Natural killer cell (primary cell): Measurements from ENCODE around the gene CATSPERZ. TPM values are rescaled to one million over a fixed set of nuclear protein-coding genes. Genes with fewer than 3 reads are reported as not detected.
"Not testable (repeated sequence)": the region's sequence is repeated elsewhere in the genome, so short reads cannot be mapped to it uniquely, and the experiment has no call there.

Source experiments
- ATAC-seq, 3 donors: fragments of 150-1000 bp in 2 of 3; fragments of 200-7000 bp in 1 of 3; cut with Tn5 transposase; 1 replicate in 1 of 3; 2 replicates in 2 of 3; pipeline ENCODE4 v1.10.0; 2021; ENCODE audit warnings: mild to moderate bottlenecking in 2 of 3, moderate library complexity in 2 of 3
- DNase-seq, 2 donors: peaks; one replicate each; pipeline versions ENCODE4 v3.0.0 to v3.0.0-alpha.2; 2013 to 2021; ENCODE audit warnings: mixed read lengths in 1 of 2
- H3K27ac ChIP-seq: one replicate; pipeline ENCODE4 v1.5.1; 2013; ENCODE audit warnings: mild to moderate bottlenecking, low read length
- H3K27me3 ChIP-seq: one replicate; pipeline ENCODE4 v1.6.1; 2013; ENCODE audit warnings: low read length; ENCODE audit not compliant: control insufficient read depth, insufficient read depth
- H3K36me3 ChIP-seq: one replicate; pipeline ENCODE4 v1.6.1; 2013; ENCODE audit warnings: low read length; ENCODE audit not compliant: control insufficient read depth, insufficient read depth
- H3K4me1 ChIP-seq: one replicate; pipeline ENCODE4 v1.6.1; 2013; ENCODE audit warnings: low read length; ENCODE audit not compliant: control insufficient read depth, insufficient read depth
- H3K4me3 ChIP-seq: one replicate; pipeline ENCODE4 v1.5.1; 2013; ENCODE audit warnings: low read length
- H3K9me3 ChIP-seq: one replicate; pipeline ENCODE4 v1.6.1; 2013; ENCODE audit warnings: low read length; ENCODE audit not compliant: control insufficient read depth, insufficient read depth
- H3K27ac Mint-ChIP-seq, 2 donors: one replicate each; pipeline ENCODE4 v1.8.0; 2022; ENCODE audit warnings: mild to moderate bottlenecking in 2 of 2, mixed read lengths in 2 of 2, moderate library complexity in 1 of 2
- H3K27me3 Mint-ChIP-seq, 2 donors: one replicate each; pipeline ENCODE4 v1.8.0; 2022; ENCODE audit warnings: low read depth in 2 of 2, mixed read lengths in 2 of 2
- H3K36me3 Mint-ChIP-seq: one replicate; pipeline ENCODE4 v1.8.0; 2022; ENCODE audit warnings: mixed read lengths
- H3K4me1 Mint-ChIP-seq, 2 donors: one replicate each; pipeline ENCODE4 v1.8.0; 2022; ENCODE audit warnings: mixed read lengths in 2 of 2
- H3K4me3 Mint-ChIP-seq: one replicate; pipeline ENCODE4 v1.8.0; 2022; ENCODE audit warnings: mild to moderate bottlenecking, moderate library complexity, mixed read lengths
- H3K9me3 Mint-ChIP-seq, 2 donors: one replicate each; pipeline ENCODE4 v1.8.0; 2022; ENCODE audit warnings: mixed read lengths in 2 of 2
- CTCF ChIP-seq: fragments of 200-600 bp; IDR thresholded peaks from one replicate; pipeline ENCODE4 v1.8.0; 2022; ENCODE audit warnings: antibody characterized with exemption
- WGBS: methylation state at CpG from one replicate; pipeline ENCODE4 v1.1.7; 2013; ENCODE audit warnings: missing lambda C conversion rate; ENCODE audit not compliant: insufficient coverage; 5-methylcytosine and 5-hydroxymethylcytosine counted together
- intact Hi-C: fragments of 100-400 bp; cut with micrococcal nuclease; formaldehyde crosslinking; loops from one replicate; pipeline ENCODE4 v1.14.2; 2022
- total RNA-seq, 4 donors: library from RNA; stranded (reverse); fragments of 120-200 nt in 1 of 4; gene quantifications; one replicate each; pipeline versions ENCODE4 v1.2.3 to v1.2.4, GENCODE V29; 2013 to 2022

Gene CATSPERZ
- total RNA-seq, 3 donors from 2014 or later (not counting 1 experiment from before 2014, with no cell fraction given) = 0.80 to 0.90 TPM; not detected in 1

- Histone ChIP-seq H3K4me1 (peaks cover 40% of the 10 kb centered on the region), H3K4me3 (peak overlapping the region; percentile 70), H3K27me3 (peaks cover 5% of the 10 kb centered on the region), H3K9me3 (no peaks in the 10 kb centered on the region), H3K27ac (peak overlapping the region; percentile 69), H3K36me3 (peaks cover 2% of the 10 kb centered on the region)
- peak overlapping the region; percentile 96 for H3K4me3 Mint-ChIP-seq
- no peaks in the 10 kb centered on the region for H3K9me3 Mint-ChIP-seq
- H3K27ac Mint-ChIP-seq = peak overlapping the region; percentile 91 to 97
- ATAC-seq (peak; percentile 4 to 11 (median 5)), DNase-seq (peak in 1 of 2 donors; percentile 79)
- under 1% methylated on average over 71 of the region's 71 CpGs for WGBS
- intact Hi-C loops = loop anchor here (1.0 to 5.0 kb wide), 5 partner anchors 11 to 65 kb away; partner anchors contain the start of genes CCDC88B, FKBP2, RPS6KA4 and TRMT112
- H3K27me3 Mint-ChIP-seq = peaks cover under 1 to 5% of the 10 kb centered on the region in 2 donors
- peaks cover 16 to 25% of the 10 kb centered on the region in 2 donors for H3K4me1 Mint-ChIP-seq
- H3K36me3 Mint-ChIP-seq = no peaks in the 10 kb centered on the region
- no peak for TF ChIP-seq CTCF
Measured at GRCh38 chr11:64305691-64306562, 5.8 kb downstream of the CATSPERZ start.

GRCh38 chr11:64306563-64306875 is 6.4 kb downstream of the CATSPERZ start:
- WGBS = 20% methylated on average over 9 of the region's 9 CpGs
- H3K36me3 Mint-ChIP-seq = no peaks in the 10 kb centered on the region

GRCh38 chr11:64306876-64307622 is 6.9 kb downstream of the CATSPERZ start:
- no peak for TF ChIP-seq CTCF
- Histone ChIP-seq H3K4me3 (no peak overlapping the region), H3K4me1 (peaks cover 32% of the 10 kb centered on the region), H3K36me3 (peaks cover 5% of the 10 kb centered on the region), H3K27ac (peak overlapping the region; percentile 69), H3K27me3 (no peaks in the 10 kb centered on the region), H3K9me3 (no peaks in the 10 kb centered on the region)
- Mint-ChIP-seq H3K36me3 (no peaks in the 10 kb centered on the region), H3K9me3 (no peaks in the 10 kb centered on the region), H3K27me3 (no peaks in the 10 kb centered on the region), H3K27ac (peak overlapping the region; percentile 91 to 97), H3K4me1 (peaks cover 15 to 23% of the 10 kb centered on the region in 2 donors), H3K4me3 (peak overlapping the region; percentile 96)
- no peak for DNase-seq
- intact Hi-C loops = loop anchor here (5.0 kb wide), 1 partner anchor 35 kb away; the partner anchor contains the start of gene CCDC88B
- ATAC-seq = no peak
- 86% methylated on average over 15 of the region's 15 CpGs for WGBS

More at GRCh38 chr11:64306563-64306875, 6.4 kb downstream of the CATSPERZ start:
- no peaks in the 10 kb centered on the region for H3K9me3 Mint-ChIP-seq
- DNase-seq = no peak
- Histone ChIP-seq H3K4me3 (peak overlapping the region; percentile 70), H3K36me3 (peaks cover 5% of the 10 kb centered on the region), H3K27me3 (peaks cover 3% of the 10 kb centered on the region), H3K9me3 (no peaks in the 10 kb centered on the region), H3K4me1 (peaks cover 34% of the 10 kb centered on the region), H3K27ac (peak overlapping the region; percentile 69)
- peak overlapping the region; percentile 96 for H3K4me3 Mint-ChIP-seq
- intact Hi-C loops = loop anchor here (5.0 kb wide), 1 partner anchor 36 kb away; the partner anchor contains the start of gene CCDC88B
- peak overlapping the region; percentile 91 to 97 for H3K27ac Mint-ChIP-seq
- no peak for ATAC-seq
- H3K27me3 Mint-ChIP-seq = peaks cover 0 to 3% of the 10 kb centered on the region in 2 donors
- H3K4me1 Mint-ChIP-seq = peaks cover 15 to 23% of the 10 kb centered on the region in 2 donors
- TF ChIP-seq CTCF = no peak

- H3K27me3 ChIP-seq, H3K36me3 Mint-ChIP-seq, ATAC-seq, H3K9me3 Mint-ChIP-seq, H3K27ac ChIP-seq, DNase-seq, H3K9me3 ChIP-seq, H3K27me3 Mint-ChIP-seq, H3K36me3 ChIP-seq, H3K4me3 ChIP-seq: not testable (repeated sequence)
- Mint-ChIP-seq H3K4me3 (peak overlapping the region; percentile 38), H3K4me1 (peaks cover 20 to 29% of the 10 kb centered on the region in 2 donors), H3K27ac (peak overlapping the region; percentile 44 to 97)
- H3K4me1 ChIP-seq = peaks cover 32% of the 10 kb centered on the region
- intact Hi-C loops = loop anchor here (5.0 kb wide), 1 partner anchor 35 kb away; the partner anchor contains the start of gene CCDC88B
- WGBS = 91% methylated on average over 5 of the region's 5 CpGs
Measured at GRCh38 chr11:64307795-64308194, 7.6 kb downstream of the CATSPERZ start.
